DMS 273 treated with DMSO at 0.1 percent for 48 hours (cell line): ENCODE measurements around the gene DLGAP1.

Experiments
- DNase-seq: peaks from one replicate; lab custom pipeline; 2025; lab: John Stamatoyannopoulos, UW

DLGAP1 gene

DNA sequence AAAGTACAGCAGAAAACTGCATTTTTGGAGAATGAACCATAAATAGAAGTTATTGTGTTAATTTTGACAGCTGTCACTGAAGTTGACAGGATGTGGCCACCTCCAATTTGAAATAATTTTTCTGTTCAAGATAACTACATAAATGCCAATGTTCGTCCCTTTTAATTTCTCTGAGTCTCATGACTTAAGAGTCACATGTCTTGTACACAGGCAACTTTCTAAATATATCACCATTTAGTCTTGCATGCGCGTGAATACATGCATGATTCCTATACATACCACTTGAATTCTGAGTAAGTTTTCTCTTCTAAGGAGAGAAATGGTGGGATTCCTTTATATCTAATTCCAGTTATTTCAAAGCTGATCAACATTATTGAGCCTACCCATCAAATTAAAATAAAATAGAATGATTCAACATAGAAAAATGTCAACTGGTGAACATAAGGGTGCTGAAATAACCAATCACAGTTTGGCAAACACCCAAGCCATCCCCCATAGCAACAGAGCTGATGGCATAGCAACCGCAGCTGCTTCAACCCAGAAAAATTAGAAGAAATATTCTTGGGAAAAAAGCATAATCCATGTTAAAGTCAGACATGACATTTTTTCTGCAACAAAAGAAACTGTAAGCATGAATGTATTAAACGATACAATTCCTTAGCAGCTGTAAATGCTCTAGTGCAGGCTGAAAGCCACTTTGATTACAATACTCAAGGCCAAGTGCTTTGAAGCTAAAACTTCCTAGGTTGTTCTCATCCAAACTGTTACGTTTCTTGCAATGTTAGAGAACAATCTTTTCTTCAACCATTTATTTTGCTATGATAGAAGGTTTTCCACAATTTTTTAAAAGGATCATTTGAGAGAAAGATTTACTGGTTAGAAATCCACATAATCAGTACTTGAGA lies 282.7 kb downstream of the DLGAP1 start:
- DNase-seq: peak; percentile 5

DNA sequence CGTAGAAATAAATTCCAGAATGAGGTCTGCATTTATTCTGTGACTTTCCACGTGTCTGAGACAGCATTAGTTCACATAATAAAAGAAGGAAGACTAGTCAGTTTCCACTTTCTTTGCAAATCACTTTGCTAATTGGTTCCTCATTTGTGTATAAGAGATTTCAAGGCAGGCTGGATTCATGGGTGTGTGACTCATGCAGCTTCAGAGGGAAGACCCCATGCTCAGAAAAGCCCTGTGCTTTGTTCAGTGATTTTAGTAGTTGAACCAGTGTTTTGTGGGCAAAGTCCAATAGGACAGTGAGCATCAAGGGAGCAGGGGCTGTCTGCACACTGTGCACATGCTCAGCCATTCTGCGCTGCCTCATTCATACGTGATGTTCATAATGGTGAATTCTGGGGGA lies 297.8 kb downstream of the DLGAP1 start:
- no peak for DNase-seq

DNA sequence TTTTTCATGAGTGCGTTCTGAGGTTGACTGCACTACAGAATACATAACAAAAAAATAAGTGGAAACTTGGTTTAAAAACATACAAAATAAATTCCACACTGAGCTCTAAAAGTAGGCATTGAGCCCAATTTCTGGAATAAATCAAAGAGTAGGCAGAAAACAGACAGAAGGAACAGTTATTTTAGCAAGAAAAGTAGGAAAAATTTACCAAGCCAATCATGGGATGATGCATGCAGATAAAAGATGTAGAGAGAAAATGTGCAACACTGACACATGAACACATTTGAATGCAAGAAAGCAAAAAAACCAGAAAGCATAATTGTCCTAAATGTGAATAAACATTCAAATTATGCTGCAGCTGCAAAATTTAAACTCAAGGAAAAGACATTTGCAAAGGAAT lies 308.3 kb downstream of the DLGAP1 start:
- DNase-seq: no peak

DNA sequence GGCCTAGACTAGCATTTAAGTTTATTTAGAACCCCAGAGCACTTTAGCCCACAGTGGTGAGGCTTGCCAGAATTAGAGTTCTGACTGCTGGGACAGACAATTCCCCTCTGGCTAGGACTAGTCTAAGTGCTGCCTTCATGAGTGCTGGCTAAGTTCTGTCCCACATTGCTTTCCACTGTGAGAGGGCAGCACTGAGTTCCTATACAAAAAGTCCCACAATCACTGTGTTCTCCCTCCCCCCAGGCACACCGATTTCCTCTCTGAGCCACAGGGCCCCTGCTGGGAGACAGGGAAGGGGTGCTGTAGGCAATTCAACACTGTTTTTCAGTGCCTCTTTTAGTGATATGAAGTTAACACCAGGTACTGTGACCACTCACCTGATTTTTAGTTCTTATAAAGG lies 310.9 kb downstream of the DLGAP1 start:
- no peak for DNase-seq

DNA sequence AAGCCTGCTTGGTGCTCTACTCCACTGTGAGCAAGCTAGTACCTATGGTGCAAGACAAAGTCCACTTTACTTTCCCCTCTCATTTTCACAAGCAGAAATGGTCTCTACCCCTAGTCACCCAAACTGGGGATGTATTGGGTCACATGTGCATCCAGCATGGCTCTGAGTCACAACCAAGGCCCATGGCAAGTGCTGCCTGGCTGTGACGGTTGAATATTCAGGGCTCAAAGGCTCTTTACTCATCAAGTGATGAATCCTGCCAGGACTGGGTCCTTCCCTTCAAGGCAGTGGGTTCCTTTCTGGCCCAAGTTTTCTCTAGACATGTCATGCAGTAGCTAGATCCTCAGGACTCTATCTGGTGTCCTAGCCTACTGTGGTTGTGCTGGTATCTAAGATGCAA lies 311.5 kb downstream of the DLGAP1 start:
- DNase-seq: no peak

DNA sequence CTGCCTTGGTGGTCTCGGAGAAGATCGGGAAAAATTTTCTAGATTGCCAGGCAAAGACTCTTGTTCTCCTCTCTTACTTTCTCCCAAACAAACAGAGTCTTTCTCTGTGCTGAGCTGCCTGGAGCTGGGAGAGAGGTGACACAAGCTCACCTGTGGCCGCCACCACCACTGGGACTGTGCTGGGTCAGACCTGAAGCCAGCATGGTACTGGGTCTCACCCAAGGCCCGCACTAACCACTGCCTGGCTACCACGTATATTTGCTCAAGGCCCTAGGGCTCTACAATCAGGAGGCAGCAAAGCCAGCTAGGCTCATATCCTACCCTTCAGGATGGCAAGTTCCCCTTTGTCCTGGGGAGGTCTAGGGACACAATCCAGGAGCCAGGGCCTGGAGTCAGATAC lies 312.2 kb downstream of the DLGAP1 start:
- no peak for DNase-seq

DNA sequence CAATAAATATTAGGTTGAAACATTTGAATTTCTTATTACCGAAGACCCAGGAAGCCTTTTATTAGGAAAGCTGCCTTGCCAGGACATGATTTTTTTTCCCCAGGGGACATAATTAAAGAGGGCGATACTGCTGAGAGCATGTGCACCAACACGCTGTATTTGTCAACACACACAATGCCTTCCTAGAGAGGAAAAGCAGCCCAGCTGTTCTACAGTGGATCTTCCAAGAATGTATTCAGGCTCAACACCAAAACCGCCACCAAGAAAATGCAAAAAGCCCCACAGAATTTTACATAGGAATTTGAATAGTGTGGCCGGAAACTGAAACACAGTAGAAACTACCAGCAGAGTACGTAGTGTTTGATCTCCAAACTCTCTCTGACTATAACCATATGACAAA lies 320.4 kb downstream of the DLGAP1 start:
- peak; percentile 15 for DNase-seq

DNA sequence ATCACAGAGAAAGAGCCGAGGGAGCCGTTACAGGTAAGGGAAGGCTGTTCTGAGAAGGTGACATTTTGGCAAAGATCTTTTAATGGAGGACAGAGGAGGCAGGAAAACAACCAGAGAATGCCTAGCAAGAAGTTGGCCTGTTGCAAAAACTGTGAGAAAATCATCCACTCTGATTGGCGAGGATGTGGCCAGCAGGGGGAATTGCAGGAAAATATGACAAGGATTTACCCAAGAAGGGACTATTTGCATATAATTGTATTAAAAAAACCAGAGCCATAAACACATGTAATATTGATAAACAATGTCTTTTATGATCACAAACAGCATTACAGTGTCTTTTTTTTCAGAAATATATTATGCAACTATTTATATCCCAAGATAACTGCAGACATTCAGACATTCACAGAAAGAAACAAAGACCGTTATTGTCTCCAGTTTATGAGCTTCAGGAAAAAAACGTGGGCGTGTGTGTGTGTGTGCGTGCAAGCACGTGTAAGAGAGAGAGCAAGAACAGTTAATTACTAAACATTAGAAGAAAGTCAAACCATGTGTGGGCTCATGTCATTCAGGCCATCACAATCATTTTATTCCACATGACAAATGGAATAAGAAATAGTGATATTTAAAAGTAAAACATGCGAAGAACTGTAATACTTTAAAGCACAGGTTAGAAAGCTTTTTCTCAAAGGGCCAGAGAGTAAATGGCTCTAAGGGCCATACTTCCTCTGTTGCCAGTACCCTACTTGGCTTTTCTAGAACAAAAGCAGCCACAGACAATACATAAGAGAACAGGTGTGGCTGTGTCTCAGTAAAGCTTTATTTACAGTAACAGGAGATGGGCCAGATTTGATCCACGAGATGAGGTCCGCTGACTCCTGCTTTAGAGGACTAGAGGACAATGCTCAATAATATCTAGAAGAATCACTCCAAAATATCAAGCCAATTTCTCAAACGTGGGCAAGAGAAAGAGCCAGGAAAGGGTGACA lies 324.1 kb downstream of the DLGAP1 start:
- DNase-seq: no peak

DNA sequence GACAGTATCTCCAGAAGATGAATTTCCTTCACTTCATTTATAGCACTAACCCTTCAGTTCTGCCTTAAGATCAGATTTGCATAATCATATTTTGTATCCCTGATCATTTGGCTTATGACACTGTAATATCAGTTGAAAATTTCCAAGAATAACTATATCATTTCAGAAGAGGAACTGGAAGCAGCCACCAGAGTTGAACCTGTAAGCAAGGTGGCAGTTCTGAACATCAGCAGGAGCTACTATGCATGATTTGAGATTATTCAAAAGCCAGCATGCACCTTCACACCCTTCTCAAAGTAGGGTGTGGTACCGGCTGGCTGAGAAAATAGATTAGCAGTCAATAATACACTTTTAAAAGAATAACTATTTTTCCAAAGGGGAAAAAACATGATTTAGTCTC lies 328.2 kb downstream of the DLGAP1 start:
- no peak for DNase-seq

DNA sequence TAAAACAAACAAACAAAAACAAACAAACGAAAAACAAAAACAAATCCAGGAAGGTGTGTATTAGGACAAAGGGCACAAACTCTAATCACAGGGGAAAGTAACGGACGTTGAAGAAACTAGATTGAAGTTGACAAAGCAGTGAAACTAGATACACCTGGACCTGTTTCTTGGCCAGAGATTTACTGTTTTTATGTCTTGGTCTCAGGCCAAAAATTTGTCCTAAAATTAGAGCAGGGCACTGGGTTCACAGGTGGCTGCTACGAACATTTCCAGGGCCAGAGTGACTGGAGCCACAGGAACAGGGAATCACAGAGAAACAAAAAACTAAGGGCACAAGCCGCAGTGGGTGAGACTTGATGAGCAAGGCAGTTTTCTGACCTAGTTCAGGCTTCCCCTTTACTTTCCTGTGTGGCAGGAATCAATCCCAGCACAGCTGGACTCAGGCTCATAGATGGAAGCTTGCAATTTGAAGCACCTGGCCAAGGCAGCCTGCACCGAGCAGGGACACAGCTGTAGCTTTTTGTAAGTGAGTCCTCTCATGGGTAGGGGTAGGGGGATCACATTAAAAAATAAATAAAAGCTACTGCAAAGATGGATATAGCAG lies 329.4 kb downstream of the DLGAP1 start:
- peak; percentile 2 for DNase-seq

DNA sequence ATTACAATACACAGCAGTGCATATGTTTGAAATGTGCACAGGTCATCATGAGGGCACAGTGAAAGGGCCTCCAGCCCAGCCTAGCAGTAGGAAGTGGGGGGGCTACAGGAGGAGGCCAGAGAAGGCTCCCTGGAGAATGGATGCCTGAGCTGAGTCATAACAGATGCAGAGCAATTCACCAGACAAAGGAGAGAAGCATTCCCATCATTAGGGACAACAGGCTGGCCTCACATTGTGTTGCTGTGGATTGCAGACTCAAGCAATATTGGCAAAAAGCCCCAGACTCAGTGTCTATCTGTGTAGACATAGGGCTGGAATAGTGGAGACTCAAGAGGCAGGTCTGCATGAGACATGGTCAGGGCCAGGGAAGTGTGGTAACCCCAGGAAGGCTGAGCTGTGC lies 329.9 kb downstream of the DLGAP1 start:
- DNase-seq: peak; percentile 17

DNA sequence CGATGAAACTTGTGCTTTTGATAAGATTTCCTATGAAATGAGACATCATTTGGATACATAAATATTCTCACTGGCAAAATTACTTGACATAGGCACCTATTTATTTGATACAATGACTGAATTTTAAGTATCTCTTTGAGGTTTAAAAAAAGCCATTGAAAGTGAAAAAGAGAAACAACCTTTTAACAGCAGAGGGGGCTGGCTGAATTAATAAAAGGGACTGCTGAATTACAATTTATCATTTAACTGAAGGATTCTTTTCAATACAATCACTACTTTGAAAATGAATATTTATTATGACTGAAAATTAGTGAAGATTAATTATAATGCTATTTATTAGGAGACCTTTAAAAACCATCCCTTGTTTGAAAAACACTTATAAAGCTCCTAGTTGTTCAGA lies 335.3 kb downstream of the DLGAP1 start:
- no peak for DNase-seq

DNA sequence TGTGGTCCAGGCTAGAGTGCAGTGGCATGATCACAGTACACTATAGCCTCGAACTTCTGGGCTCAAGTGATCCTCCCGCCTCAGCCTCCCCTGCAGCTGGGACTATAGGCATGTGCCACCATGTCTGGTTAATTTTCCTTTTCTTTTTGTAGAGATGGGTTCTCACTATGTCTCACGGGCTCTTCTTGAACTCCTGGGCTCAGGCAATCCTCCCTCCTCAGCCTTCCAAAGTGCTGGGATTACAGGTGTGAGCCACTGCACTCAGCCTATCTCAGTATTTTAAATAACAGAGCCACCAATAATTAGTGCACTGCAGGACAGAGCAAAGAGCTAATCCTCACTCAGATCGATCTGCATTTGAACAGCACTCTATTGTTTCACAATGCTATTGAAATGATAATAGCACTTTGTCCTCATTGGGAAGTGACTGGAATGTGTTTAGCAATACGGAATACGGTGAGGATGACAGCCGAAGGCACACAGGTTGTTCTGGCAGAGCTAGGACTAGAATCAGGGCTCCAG lies 335.9 kb downstream of the DLGAP1 start:
- no peak for DNase-seq

DNA sequence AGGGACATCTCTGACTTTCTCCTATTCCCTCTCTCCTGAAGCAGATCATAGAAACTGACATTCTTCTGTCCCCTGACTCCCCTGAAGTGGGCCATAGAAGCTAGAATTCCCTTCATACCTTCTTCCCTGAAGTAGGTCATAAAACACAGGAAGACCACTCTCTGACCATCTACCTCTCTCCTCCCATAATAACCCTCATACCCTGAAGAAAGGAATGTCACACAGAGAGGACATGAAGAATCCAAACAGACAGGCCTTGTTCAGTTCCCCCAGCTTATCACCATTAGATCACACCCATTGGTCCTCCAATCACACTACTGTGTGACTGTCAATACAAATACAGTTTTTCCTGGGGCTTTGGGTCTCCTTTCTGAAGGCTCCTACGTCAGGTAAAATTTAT lies 347.1 kb downstream of the DLGAP1 start:
- no peak for DNase-seq

DNA sequence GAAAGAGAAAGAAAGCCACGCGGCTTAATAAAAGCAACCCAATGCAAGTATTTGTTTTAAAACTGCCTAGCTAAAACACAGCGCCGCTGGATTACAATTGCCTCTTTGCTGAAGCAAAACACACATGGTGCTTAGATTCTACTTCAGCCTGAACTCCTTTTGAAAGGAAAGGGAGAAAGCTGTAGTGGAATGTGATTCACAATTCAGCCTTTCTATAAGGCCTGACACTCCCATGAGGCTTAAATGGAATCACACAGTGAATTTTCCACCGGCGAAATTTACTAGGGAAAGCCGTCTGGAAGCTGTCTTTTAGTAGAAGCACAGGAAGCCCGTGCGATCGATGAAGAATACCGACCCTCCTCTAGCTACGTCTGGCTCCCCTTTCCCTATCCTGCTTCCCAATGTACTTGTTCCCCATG lies 348.0 kb downstream of the DLGAP1 start:
- no peak for DNase-seq

DNA sequence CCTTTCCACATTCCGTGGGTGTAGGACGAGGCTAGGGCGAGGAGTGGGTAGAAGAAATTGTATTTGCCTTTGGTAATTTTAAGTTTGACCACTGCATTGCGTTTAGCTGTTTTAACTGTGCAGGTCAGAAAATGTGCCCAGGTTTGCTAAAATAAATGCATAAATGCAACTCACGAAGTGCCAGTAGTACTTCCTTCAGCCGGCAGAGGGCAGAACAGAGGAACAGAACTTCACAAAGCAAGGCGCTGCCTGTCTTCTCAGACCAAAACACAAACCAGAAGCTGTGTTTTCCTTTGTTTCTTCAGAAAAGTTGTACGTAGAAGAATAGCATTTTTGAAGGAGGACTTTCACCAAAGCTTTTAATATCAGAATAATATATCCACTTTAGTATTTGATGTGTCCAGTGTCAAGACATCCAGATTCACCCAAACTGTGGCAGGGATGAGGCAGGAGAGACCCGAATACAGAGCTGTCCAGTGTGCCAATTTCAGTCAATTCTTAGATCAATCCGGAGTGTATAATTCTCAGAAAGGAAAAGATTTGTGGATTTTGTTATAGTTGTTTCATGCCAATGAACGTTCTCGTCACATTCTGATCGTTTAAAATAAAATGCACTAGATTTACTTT lies 348.6 kb downstream of the DLGAP1 start:
- no peak for DNase-seq

DNA sequence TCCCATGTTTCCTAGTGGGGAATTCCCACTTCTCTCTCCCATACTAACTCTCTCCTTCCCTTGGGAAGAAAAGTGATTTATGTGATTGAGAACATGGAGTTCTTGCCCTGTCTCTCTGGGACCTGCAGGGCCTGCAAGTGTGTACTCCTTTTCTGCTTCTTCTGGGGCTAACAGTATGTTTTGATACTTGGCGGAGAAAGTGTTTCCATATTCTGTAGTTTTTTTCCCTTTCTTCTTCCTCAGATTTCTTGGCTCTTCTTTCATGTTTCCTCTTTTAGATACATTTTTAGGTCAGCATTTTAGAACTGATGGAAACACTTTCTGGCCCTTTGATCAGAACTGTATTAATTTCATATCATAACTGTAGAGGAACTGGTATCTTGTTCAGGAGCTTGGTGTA lies 352.2 kb downstream of the DLGAP1 start:
- DNase-seq: no peak

DNA sequence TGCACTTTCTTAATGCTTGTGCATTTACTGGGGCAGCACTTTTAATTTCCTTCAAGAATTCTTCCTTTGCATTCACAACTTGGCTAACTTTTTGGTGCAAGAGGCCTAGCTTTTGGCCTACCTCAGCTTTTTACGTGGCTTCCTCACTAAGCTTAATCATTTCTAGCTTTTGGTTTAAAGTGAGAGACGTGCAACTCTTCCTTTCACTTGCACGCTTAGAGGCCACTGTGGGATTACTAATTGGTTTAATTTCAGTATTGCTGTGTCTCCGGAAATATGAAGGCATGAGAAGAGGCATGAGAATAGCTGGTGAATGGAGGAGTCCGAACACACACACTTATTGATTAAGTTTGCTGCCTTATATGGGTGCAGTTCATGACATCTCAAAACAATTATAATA lies 354.1 kb downstream of the DLGAP1 start:
- no peak for DNase-seq

DNA sequence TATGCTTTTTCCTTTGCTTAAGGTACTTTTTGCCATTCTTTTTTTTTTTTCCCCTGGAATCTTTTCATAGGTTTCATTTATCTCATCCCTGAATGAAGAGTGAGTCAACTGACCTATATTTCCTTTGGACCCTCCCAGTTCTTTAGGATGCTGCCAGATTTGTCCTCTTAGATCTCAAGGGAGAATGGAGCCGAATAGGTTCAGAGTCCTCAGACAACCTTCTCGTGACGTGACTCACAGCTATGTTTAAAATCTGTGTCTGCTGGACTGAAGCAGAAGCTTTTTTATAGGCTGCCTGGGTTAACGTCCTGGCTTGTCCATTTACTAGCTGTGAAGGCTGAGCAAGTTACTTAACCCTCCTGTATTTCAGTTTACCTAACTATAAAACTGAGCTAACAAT lies 358.6 kb downstream of the DLGAP1 start:
- no peak for DNase-seq

DNA sequence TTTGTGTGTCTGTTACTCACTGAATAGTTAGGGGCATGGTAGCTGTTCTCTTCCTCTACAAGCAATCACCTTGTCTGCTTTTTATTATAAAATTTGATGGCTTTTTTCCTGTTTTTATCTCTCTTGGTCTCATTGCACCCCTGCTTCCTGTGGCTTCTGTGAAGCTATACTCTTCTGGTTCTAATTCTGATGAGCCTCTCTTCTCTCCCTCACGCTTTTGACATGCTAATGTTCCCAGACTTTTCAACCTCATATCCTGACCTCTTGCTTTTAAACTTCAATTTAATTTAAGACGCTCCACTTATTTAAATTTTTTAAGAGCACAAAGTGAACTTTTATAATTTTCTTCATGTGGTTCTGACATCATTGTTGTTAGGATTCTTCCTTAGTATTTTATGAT lies 361.4 kb downstream of the DLGAP1 start:
- no peak for DNase-seq

DNA sequence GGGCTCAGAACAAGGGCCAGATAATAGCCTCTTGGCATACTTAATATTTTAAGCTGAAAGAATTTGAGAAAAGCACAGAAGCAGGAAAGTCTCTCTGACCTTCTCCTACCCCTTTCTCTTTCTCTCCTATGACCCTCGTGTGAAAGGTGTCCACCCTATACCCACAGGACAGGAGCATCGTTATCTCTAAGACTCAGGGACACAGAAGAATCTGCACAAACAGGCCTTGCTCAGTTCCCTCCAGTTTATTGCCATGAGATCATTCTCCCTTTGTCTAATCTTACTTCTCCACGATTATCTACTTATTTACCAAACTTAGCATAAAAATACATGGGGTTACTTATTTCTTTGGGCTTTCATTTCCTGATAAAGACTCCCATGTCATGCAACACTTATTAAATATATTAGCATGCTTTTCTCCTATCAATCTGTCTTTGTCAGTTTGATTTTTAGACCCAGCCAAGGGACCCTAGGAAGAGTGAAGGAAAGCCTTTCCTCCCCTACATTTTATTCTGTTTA lies 370.7 kb downstream of the DLGAP1 start:
- no peak for DNase-seq

DNA sequence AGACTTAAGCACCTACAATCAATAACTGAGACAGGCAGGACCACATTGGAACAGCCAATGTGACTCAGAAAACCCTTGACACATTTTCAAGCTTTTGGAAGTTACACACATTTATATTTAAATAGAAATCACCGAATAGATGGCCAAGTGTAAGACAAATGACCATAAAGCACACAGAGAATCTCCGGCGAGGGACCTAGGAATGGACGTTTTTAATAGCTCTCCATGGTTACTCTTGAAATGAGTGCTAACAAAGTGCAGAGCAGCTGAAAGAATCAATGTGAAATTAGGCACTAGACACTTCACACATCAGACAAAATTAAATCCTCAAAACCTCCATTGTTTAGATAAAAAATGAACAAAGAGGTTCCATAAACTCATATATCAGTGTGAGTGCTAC lies 376.9 kb downstream of the DLGAP1 start:
- DNase-seq: no peak
